Neutrophil (primary cell): ENCODE measurements around the gene TAMALIN.

Source experiments
- H3K27ac ChIP-seq: fragments of 200-600 bp; sonication (generic); 2 replicates; pipeline ENCODE4 v1.5.1; 2016; ENCODE audit warnings: mild to moderate bottlenecking, moderate library complexity
- H3K27me3 ChIP-seq: fragments of 200-600 bp; sonication (generic); 2 replicates; pipeline ENCODE4 v1.6.0; 2016; ENCODE audit warnings: mild to moderate bottlenecking
- H3K36me3 ChIP-seq: fragments of 200-600 bp; sonication (generic); 2 replicates; pipeline ENCODE4 v1.5.1; 2017
- H3K4me1 ChIP-seq, 2 experiments: fragments of 200-600 bp in 1 of 2; sonication (generic) in 1 of 2; 1 replicate in 1 of 2; 2 replicates in 1 of 2; pipeline versions ENCODE4 v1.5.1 to v1.6.1; 2013 to 2016; ENCODE audit warnings: low read depth in 1 of 2, low read length in 1 of 2, mild to moderate bottlenecking in 1 of 2, moderate library complexity in 1 of 2; ENCODE audit not compliant: control insufficient read depth in 1 of 2, insufficient read depth in 1 of 2
- H3K4me3 ChIP-seq, 2 experiments: fragments of 200-600 bp in 1 of 2; sonication (generic) in 1 of 2; 1 replicate in 1 of 2; 2 replicates in 1 of 2; pipeline ENCODE4 v1.5.1; 2013 to 2016; ENCODE audit warnings: low read depth in 1 of 2, low read length in 1 of 2, mild to moderate bottlenecking in 1 of 2, moderate library complexity in 1 of 2
- H3K9me3 ChIP-seq: fragments of 200-600 bp; sonication (generic); 2 replicates; pipeline ENCODE4 v1.5.1; 2016
- TF ChIP-seq, protein P1 (sequence below): fragments of 200-600 bp; sonication (generic); IDR thresholded peaks from 2 replicates; pipeline ENCODE4 v1.5.1; 2016; ENCODE audit warnings: antibody characterized with exemption

Gene TAMALIN

DNA sequence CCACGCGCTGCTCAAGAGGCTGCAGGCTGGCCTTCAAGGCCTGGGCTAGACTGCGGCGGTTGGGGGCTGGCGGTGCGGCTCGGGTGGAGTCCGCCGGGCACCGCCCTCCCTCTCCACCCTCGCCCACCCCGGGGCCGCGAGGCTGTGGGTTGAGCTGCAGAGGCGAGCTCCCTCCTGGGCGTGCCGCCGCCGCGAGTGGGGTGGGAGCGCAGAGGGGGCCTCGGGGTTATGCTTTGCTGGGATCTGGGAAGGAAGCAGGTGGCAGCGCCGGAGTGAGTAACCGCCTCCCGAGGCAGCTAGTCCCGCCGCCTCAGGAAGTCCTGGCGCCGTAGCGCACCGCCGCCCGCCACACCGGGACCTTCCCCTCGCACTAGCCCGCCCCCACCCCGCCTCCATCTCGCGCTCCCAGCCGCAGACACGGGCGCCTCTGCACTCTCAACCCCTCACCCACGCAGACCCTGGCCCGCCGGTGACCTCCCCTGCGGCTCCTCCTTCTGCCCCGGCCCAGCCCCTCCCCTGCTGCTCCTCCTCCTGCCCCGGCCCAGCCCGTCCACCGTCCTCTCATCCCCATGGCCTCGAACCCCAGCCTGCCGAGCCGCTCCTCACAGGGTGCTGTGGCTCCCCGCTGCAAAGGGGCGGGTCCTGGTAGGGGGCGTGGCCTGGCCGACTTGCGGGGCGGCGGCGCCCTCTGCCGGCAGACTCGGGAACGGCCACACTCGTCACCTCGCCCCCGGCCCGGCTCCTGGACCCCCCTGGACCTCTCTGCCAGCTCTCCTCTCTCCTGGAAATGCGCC, 16.6 kb downstream of the TAMALIN start:
- Histone ChIP-seq H3K9me3 (no peaks in the 10 kb centered on the region), H3K4me1 (peaks cover 33 to 35% of the 10 kb centered on the region in 2 experiments), H3K27ac (peak overlapping the region; percentile 36), H3K27me3 (peaks cover 39% of the 10 kb centered on the region), H3K36me3 (no peaks in the 10 kb centered on the region), H3K4me3 (peak overlapping the region; percentile 65 to 78)
- TF ChIP-seq, protein P1, sequence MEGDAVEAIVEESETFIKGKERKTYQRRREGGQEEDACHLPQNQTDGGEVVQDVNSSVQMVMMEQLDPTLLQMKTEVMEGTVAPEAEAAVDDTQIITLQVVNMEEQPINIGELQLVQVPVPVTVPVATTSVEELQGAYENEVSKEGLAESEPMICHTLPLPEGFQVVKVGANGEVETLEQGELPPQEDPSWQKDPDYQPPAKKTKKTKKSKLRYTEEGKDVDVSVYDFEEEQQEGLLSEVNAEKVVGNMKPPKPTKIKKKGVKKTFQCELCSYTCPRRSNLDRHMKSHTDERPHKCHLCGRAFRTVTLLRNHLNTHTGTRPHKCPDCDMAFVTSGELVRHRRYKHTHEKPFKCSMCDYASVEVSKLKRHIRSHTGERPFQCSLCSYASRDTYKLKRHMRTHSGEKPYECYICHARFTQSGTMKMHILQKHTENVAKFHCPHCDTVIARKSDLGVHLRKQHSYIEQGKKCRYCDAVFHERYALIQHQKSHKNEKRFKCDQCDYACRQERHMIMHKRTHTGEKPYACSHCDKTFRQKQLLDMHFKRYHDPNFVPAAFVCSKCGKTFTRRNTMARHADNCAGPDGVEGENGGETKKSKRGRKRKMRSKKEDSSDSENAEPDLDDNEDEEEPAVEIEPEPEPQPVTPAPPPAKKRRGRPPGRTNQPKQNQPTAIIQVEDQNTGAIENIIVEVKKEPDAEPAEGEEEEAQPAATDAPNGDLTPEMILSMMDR: peak; percentile 97

DNA sequence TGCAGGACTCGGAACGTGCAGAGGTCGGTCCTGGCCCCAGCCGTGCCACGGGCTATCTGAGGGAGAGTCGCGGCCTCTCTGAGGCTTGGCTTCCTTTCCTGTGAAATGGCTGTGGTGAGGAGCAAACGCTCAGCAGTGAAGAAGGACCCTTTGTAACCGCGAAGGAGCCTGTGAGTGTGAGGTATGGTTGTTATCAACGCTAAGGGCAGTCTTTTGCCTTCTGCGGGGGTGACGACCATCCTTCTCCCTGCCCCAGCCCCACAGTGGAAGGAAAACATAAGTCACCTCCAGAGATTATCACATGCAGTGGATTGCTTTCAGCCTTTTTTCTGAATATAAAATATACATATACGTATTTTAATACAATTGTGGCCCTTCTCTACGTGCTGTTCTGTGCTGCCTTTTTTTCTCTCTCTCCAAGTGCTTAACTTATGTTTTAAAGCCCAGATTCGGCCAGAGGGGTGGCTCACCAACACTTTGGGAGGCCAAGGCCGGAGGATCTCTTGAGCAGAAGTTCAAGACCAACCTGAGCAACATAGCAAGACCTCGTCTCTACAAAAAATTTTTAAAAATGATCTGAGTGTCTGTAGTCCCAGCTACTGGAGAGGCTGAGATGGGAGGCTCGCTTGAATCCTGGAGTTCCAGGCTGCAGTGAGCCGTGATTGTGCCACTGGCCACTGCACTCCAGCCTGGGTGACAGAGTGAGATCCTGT, 17.4 kb downstream of the TAMALIN start:
- H3K4me3 ChIP-seq: peak overlapping the region; percentile 65 to 78
- peak overlapping the region; percentile 36 for H3K27ac ChIP-seq
- no peaks in the 10 kb centered on the region for H3K36me3 ChIP-seq
- no peaks in the 10 kb centered on the region for H3K9me3 ChIP-seq
- H3K4me1 ChIP-seq: peaks cover 33 to 35% of the 10 kb centered on the region in 2 experiments
- peaks cover 40% of the 10 kb centered on the region for H3K27me3 ChIP-seq
- TF ChIP-seq, protein P1: peak; percentile 62

DNA sequence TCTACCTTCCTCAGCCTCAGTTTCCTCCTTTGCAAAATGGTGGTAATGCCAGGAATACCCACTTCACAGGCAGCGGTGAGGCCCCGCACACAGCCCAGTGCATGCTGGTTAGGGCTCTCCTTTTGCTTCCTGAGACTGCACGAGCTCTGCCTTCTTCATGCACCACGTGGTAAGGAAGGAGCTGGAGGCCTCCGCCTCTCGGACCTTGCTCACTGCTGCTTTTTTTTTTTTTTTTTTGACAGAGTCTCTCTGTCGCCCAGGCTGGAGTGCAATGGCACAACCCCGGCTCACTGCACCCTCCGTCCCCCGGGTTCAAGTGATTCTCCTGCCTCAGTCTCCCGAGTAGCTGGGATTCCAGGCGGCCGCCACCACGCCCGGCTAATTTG, 18.1 kb downstream of the TAMALIN start:
- TF ChIP-seq, protein P1: no peak
- Histone ChIP-seq H3K36me3 (no peaks in the 10 kb centered on the region), H3K9me3 (no peaks in the 10 kb centered on the region), H3K27me3 (peaks cover 46% of the 10 kb centered on the region), H3K4me3 (peak overlapping the region in 1 of 2 experiments; percentile 60), H3K4me1 (peaks cover 33 to 35% of the 10 kb centered on the region in 2 experiments), H3K27ac (peak overlapping the region; percentile 54)

DNA sequence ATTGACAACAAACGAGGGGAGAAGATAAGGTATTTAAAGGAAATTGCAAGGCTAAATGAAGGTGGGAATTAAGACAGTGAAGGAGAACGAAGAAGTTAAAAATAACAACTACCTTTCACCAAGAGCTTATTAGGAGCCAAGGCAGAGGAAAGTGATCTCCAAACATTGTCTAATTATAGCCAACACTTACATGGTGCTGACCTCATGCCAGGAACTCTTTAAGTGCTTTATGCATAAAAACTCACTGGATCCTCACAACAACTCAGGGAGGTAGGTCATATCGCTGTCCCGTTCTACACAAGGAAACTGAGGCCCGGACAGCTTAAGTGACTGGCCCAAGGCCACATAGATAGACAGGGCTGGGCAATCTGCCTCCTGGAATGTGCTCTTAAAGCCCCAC, 19.5 kb downstream of the TAMALIN start:
- no peak overlapping the region for H3K27ac ChIP-seq

DNA sequence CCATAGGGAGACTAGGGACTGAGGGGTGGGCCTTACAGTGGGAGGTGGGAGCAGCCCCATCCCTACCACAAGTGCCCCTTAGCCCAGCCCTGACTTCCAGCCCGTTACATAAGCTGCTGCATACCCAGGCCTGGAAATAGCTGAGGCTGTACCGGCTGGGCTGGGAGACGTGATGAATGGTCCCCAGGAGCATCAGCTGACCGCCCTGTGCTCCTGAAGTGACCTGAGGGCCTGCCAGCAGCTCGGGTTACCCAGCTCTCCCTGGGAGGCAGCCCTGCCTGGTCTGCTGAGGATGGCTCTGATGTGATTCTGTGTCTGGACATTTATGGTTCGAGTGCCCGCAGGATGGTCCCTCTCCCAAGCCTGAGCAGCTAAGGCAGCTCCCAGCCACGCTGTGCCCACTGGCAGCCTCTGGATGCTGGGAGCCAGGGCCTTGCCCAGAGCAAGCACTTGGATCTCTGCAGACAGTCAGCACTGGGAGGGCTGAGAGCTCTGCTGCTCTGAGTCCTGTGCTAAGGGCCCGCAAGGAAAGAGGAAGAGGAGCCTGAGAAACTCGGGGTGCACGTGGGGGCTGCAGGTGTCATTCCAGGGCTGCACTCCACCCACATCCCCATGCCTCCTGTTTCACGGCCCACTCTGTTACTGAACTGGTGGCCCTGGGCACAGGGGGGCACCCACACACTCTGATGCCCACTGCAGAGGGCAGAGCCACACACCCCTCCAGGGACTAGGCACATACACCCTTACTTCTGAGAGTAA, 20.5 kb downstream of the TAMALIN start:
- H3K27ac ChIP-seq: no peak overlapping the region
- H3K36me3 ChIP-seq: no peaks in the 10 kb centered on the region
- H3K27me3 ChIP-seq: peaks cover 28% of the 10 kb centered on the region
- peaks cover 26 to 30% of the 10 kb centered on the region in 2 experiments for H3K4me1 ChIP-seq
- no peak overlapping the region for H3K4me3 ChIP-seq
- TF ChIP-seq, protein P1: no peak
- no peaks in the 10 kb centered on the region for H3K9me3 ChIP-seq

More for the DNA sequence above, 19.5 kb downstream of the TAMALIN start:
- peaks cover 26 to 30% of the 10 kb centered on the region in 2 experiments for H3K4me1 ChIP-seq
- no peak overlapping the region for H3K4me3 ChIP-seq
- H3K27me3 ChIP-seq: peaks cover 33% of the 10 kb centered on the region
- TF ChIP-seq, protein P1: no peak
- H3K9me3 ChIP-seq: no peaks in the 10 kb centered on the region
- H3K36me3 ChIP-seq: no peaks in the 10 kb centered on the region
